H1 (cell line): Measurements from ENCODE around the gene ASPG. TPM values are rescaled to one million over a fixed set of nuclear protein-coding genes. Genes with fewer than 3 reads are reported as not detected.

Experiments used
- CTCF ChIA-PET: fragments of 300-600 bp; sonication (Branson Sonifier 250); formaldehyde crosslinking; loops from one replicate; lab custom pipeline; 2021; ENCODE audit not compliant: partially characterized antibody; lab: Charles Lee
- POLR2A ChIA-PET: fragments of 300-600 bp; sonication (Branson Sonifier 250); formaldehyde crosslinking; loops from one replicate; lab custom pipeline; 2021; ENCODE audit warnings: inconsistent platforms; ENCODE audit not compliant: partially characterized antibody; lab: Charles Lee
- DNase-seq, 2 experiments: peaks; one replicate each; pipeline versions ENCODE4 v3.0.0 to v3.0.0-alpha.2; 2010 to 2022; ENCODE audit warnings: low spot score in 2 of 2, low read depth in 1 of 2, mixed read lengths in 1 of 2
- FAIRE-seq: peaks from 2 replicates; lab custom pipeline; 2011; peaks lifted over from hg19 to GRCh38; lab: Jason Lieb, UNC
- H2AFZ ChIP-seq: 2 replicates; pipeline ENCODE4 v1.8.1; 2012; ENCODE audit warnings: low read length, inconsistent platforms
- H2AK5ac ChIP-seq: 2 replicates; pipeline ENCODE4 v1.6.1; 2013; ENCODE audit warnings: low read depth, low read length
- H2BK120ac ChIP-seq: replicated peaks from 2 replicates; pipeline ENCODE3; 2013; ENCODE audit warnings: low read depth, low read length, inconsistent platforms
- H2BK12ac ChIP-seq: 2 replicates; pipeline ENCODE4 v1.6.1; 2013; ENCODE audit warnings: low read depth, low read length
- H2BK15ac ChIP-seq: 2 replicates; pipeline ENCODE4 v1.6.1; 2013; ENCODE audit warnings: low read length
- H2BK20ac ChIP-seq: 2 replicates; pipeline ENCODE4 v1.6.1; 2013; ENCODE audit warnings: low read length
- H2BK5ac ChIP-seq: 2 replicates; pipeline ENCODE4 v1.6.1; 2013; ENCODE audit warnings: low read depth, low read length
- H3K14ac ChIP-seq: 2 replicates; pipeline ENCODE4 v1.6.1; 2013; ENCODE audit warnings: inconsistent platforms; ENCODE audit not compliant: insufficient read length
- H3K18ac ChIP-seq: 2 replicates; pipeline ENCODE4 v1.6.1; 2013; ENCODE audit warnings: low read length; ENCODE audit errors: extremely low read depth
- H3K23ac ChIP-seq: 2 replicates; pipeline ENCODE4 v1.6.1; 2013; ENCODE audit warnings: inconsistent platforms; ENCODE audit not compliant: insufficient read length
- H3K23me2 ChIP-seq: 2 replicates; pipeline ENCODE4 v1.6.1; 2013; ENCODE audit warnings: low read depth, low read length
- H3K27ac ChIP-seq: 2 replicates; pipeline ENCODE4 v1.6.1; 2011; ENCODE audit warnings: low read depth, low read length, inconsistent platforms
- H3K27me3 ChIP-seq, 4 experiments: replicated peaks in 1 of 4; 1 replicate in 1 of 4; 2 replicates in 3 of 4; pipeline versions ENCODE4 v1.6.1 to v1.8.1; 2011 to 2013; ENCODE audit warnings: low read length in 3 of 4, mild to moderate bottlenecking in 3 of 4, inconsistent platforms in 2 of 4, mixed read lengths in 2 of 4, moderate library complexity in 1 of 4; ENCODE audit not compliant: control insufficient read depth in 3 of 4, insufficient read depth in 3 of 4; ENCODE audit errors: extremely low read depth in 1 of 4
- H3K36me3 ChIP-seq, 4 experiments: 2 replicates each; pipeline versions ENCODE4 v1.6.1 to v1.8.1; 2011 to 2013; ENCODE audit warnings: mild to moderate bottlenecking in 4 of 4, low read length in 3 of 4, moderate library complexity in 2 of 4, control low read depth in 1 of 4, inconsistent platforms in 1 of 4; ENCODE audit not compliant: insufficient read depth in 4 of 4, control insufficient read depth in 2 of 4
- H3K4ac ChIP-seq: replicated peaks from 2 replicates; pipeline ENCODE3; 2013; ENCODE audit warnings: low read length, low read depth, mixed read lengths, inconsistent platforms; ENCODE audit not compliant: insufficient read length
- H3K4me1 ChIP-seq, 4 experiments: replicated peaks in 1 of 4; 1 replicate in 1 of 4; 2 replicates in 3 of 4; pipeline versions ENCODE4 v1.6.1 to v1.8.1; 2011 to 2013; ENCODE audit warnings: low read length in 3 of 4, inconsistent platforms in 2 of 4, mixed read lengths in 1 of 4; ENCODE audit not compliant: insufficient read depth in 4 of 4, control insufficient read depth in 3 of 4
- H3K4me2 ChIP-seq, 2 experiments: 2 replicates each; pipeline versions ENCODE4 v1.6.1 to v1.8.1; 2011 to 2013; ENCODE audit warnings: low read depth in 2 of 2, low read length in 2 of 2, control low read depth in 1 of 2, inconsistent platforms in 1 of 2, mild to moderate bottlenecking in 1 of 2; ENCODE audit not compliant: insufficient read depth in 1 of 2
- H3K4me3 ChIP-seq, 4 experiments: fragments of 200-600, 300-600 bp in 1 of 4; sonication (generic), shearing (Covaris generic), sonication (Bioruptor Twin) in 1 of 4; 2 replicates each; pipeline versions ENCODE4 v1.5.1 to v1.8.1; 2011 to 2016; ENCODE audit warnings: low read length in 4 of 4, low read depth in 3 of 4, control low read depth in 2 of 4, inconsistent platforms in 2 of 4, mild to moderate bottlenecking in 2 of 4, mixed read lengths in 1 of 4, moderate library complexity in 1 of 4; ENCODE audit not compliant: insufficient read depth in 2 of 4; ENCODE audit errors: extremely low read depth in 1 of 4
- H3K56ac ChIP-seq: replicated peaks from 2 replicates; pipeline ENCODE3; 2013; ENCODE audit warnings: low read depth, mild to moderate bottlenecking, mixed read lengths, low read length, inconsistent platforms; ENCODE audit not compliant: insufficient read length
- H3K79me1 ChIP-seq: 2 replicates; pipeline ENCODE4 v1.6.1; 2013; ENCODE audit warnings: low read depth, low read length, control low read depth
- H3K79me2 ChIP-seq, 2 experiments: 2 replicates each; pipeline versions ENCODE4 v1.6.1 to v1.8.1; 2012 to 2013; ENCODE audit warnings: low read length in 2 of 2, mild to moderate bottlenecking in 2 of 2, inconsistent platforms in 1 of 2; ENCODE audit not compliant: insufficient read depth in 2 of 2, control insufficient read depth in 1 of 2
- H3K9ac ChIP-seq, 4 experiments: replicated peaks in 1 of 4; 1 replicate in 1 of 4; 2 replicates in 3 of 4; pipeline versions ENCODE4 v1.6.1 to v1.8.1; 2011 to 2013; ENCODE audit warnings: low read depth in 3 of 4, low read length in 3 of 4, control low read depth in 2 of 4, mild to moderate bottlenecking in 2 of 4, moderate library complexity in 2 of 4, inconsistent platforms in 1 of 4; ENCODE audit errors: extremely low read depth in 1 of 4
- H3K9me3 ChIP-seq, 2 experiments: 2 replicates each; pipeline versions ENCODE4 v1.6.1 to v1.8.1; 2012 to 2013; ENCODE audit warnings: mild to moderate bottlenecking in 2 of 2, moderate library complexity in 2 of 2, control low read depth in 1 of 2, inconsistent platforms in 1 of 2, low read depth in 1 of 2, low read length in 1 of 2, mixed read lengths in 1 of 2; ENCODE audit not compliant: insufficient read depth in 2 of 2
- H4K20me1 ChIP-seq, 2 experiments: replicated peaks in 1 of 2; 2 replicates each; pipeline versions ENCODE3 to v1.8.1; 2011 to 2013; ENCODE audit warnings: inconsistent platforms in 2 of 2, low read length in 2 of 2, mild to moderate bottlenecking in 1 of 2; ENCODE audit not compliant: insufficient read depth in 2 of 2, control insufficient read depth in 1 of 2
- H4K5ac ChIP-seq: 2 replicates; pipeline ENCODE4 v1.6.1; 2013; ENCODE audit warnings: low read length, low read depth, mixed read lengths, inconsistent platforms; ENCODE audit not compliant: insufficient read length
- H4K8ac ChIP-seq: 2 replicates; pipeline ENCODE4 v1.8.0; 2013; ENCODE audit warnings: mild to moderate bottlenecking, moderate library complexity, low read length, inconsistent platforms; ENCODE audit not compliant: insufficient read depth; ENCODE audit errors: extremely low read depth
- H4K91ac ChIP-seq: replicated peaks from 2 replicates; pipeline ENCODE3; 2013; ENCODE audit warnings: low read length, mixed read lengths, inconsistent platforms; ENCODE audit not compliant: insufficient read length
- NRF1 ChIP-seq: IDR thresholded peaks from 2 replicates; pipeline ENCODE4 v1.6.1; 2011; ENCODE audit warnings: mild to moderate bottlenecking, low read depth, low read length, improper control_type of control experiment
- WGBS, 2 experiments: shearing (Covaris generic) in 1 of 2; methylation state at CpG; one replicate each; pipeline versions ENCODE4 v1.1.6 to v1.1.7; 2013 to 2015; ENCODE audit warnings: low lambda C conversion rate in 2 of 2, mixed read lengths in 2 of 2, inconsistent platforms in 1 of 2, low coverage in 1 of 2, missing lambda C conversion rate in 1 of 2; ENCODE audit not compliant: insufficient replicate concordance in 2 of 2, insufficient coverage in 1 of 2, insufficient read length in 1 of 2; ENCODE audit errors: extremely low coverage in 1 of 2, missing lambda C conversion rate in 1 of 2; 5-methylcytosine and 5-hydroxymethylcytosine counted together
- polyA plus RNA-seq, 7 experiments: library from polyadenylated mRNA; depleted of rRNA in 3 of 7; stranded (reverse) in 5 of 7; unstranded in 2 of 7; fragments of >200 nt in 5 of 7; fragments of 200-250 nt in 2 of 7; gene quantifications; 1 replicate in 5 of 7; 2 replicates in 1 of 7; 4 replicates in 1 of 7; pipeline versions ENCODE4 v1.2.1 to v1.2.3, GENCODE V29; 2011 to 2013; ENCODE audit warnings: missing spikeins in 2 of 7, mixed read lengths in 2 of 7
- total RNA-seq: library from RNA; stranded (reverse); fragmentation: NEBNext Ultra II Directional; extraction: Animal tissue kit (Norgen Biotek cat#: 25700); gene quantifications from 2 replicates; pipeline ENCODE4 v1.2.1, GENCODE V29; 2021

ASPG gene
- total and polyA plus RNA-seq, 2 of the 8 experiments (the other 6 are each of a cell fraction or from before 2014, with no cell fraction given), result 0.34 to 0.59 TPM

- H3K23ac ChIP-seq, result no peak overlapping the region
- no peak overlapping the region for H2BK12ac ChIP-seq
- H3K79me2 ChIP-seq, result peaks cover 0 to 5% of the 10 kb centered on the region in 2 experiments; a peak in 1 of 4 replicates
- H3K18ac ChIP-seq, result no peak overlapping the region
- no peak overlapping the region for H3K27ac ChIP-seq
- 91% methylated on average over 35 of the region's 51 CpGs; no CpG with 5 or more reads in 1 of the 2 experiments for WGBS, 2 experiments
- no peak overlapping the region for H2BK20ac ChIP-seq
- no peaks in the 10 kb centered on the region for H3K9me3 ChIP-seq
- no peak overlapping the region for H4K5ac ChIP-seq
- DNase-seq, result no peak
- peaks cover 0 to 3% (median 0%) of the 10 kb centered on the region in 4 experiments; a peak in 2 of 8 replicates for H3K36me3 ChIP-seq
- H3K14ac ChIP-seq, result no peak overlapping the region
- H4K20me1 ChIP-seq, result peaks cover 2 to 14% of the 10 kb centered on the region in 2 experiments
- no peaks in the 10 kb centered on the region; a peak in 1 of 7 replicates for H3K4me1 ChIP-seq
- H3K23me2 ChIP-seq, result no peaks in the 10 kb centered on the region
- FAIRE-seq, result no peak
- H3K4me2 ChIP-seq, result no peak overlapping the region
- no peak overlapping the region; the same call in 1 of the 2 replicates for H4K8ac ChIP-seq
- ChIA-PET CTCF (interaction anchor here (0.6 to 3.0 kb wide), 8 partner anchors 9 to 1138 kb away, joined by 3 to 16 read pairs (median 3); no protein-coding TSS in a partner anchor), POLR2A (no interaction called here)
- H2BK120ac ChIP-seq, result no peak overlapping the region
- H3K79me1 ChIP-seq, result peaks cover 17% of the 10 kb centered on the region
- H2BK15ac ChIP-seq, result no peak overlapping the region
- H2AFZ ChIP-seq, result no peak overlapping the region
- no peak overlapping the region for H3K4ac ChIP-seq
- no peak overlapping the region; the same call in 1 of the 2 replicates for H2BK5ac ChIP-seq
- H2AK5ac ChIP-seq, result no peak overlapping the region
- no peaks in the 10 kb centered on the region for H3K27me3 ChIP-seq
- no peak overlapping the region for H3K4me3 ChIP-seq
- no peak overlapping the region for H3K56ac ChIP-seq
- no peak overlapping the region for H3K9ac ChIP-seq
- H4K91ac ChIP-seq, result no peak overlapping the region
- no peak for TF ChIP-seq NRF1
Observed at GRCh38 chr14:104158827-104159798, 73.6 kb downstream of the ASPG start.
